ENCODE data around the gene PHAF1.

PHAF1 gene

GRCh38 chr16:67148221-67148620 is 38.5 kb downstream of the PHAF1 start:
- no peak for FAIRE-seq

GRCh38 chr16:67148656-67149275 is 39.0 kb downstream of the PHAF1 start:
- no peak for FAIRE-seq

- FAIRE-seq: no peak
Measured at GRCh38 chr16:67149276-67150046, 39.7 kb downstream of the PHAF1 start.

- FAIRE-seq: no peak
Measured at GRCh38 chr16:67150047-67150832, 40.5 kb downstream of the PHAF1 start.

GRCh38 chr16:67150833-67151396 is 41.2 kb downstream of the PHAF1 start, which contains the start of gene B3GNT9:
TSS of gene B3GNT9 (minus strand) at chr16:67150998. CDS start at chr16:67150485, 513 bp downstream.
- FAIRE-seq: no peak

- no peak for FAIRE-seq
Measured at GRCh38 chr16:67151431-67152097, 41.8 kb downstream of the PHAF1 start.

GRCh38 chr16:67154578-67155294 is 45.0 kb downstream of the PHAF1 start:
- no peak for FAIRE-seq

- no peak for FAIRE-seq
Measured at GRCh38 chr16:67155295-67156142, 45.8 kb downstream of the PHAF1 start.

GRCh38 chr16:67156143-67156844 is 46.6 kb downstream of the PHAF1 start:
- FAIRE-seq: no peak

GRCh38 chr16:67157106-67157748 is 47.5 kb downstream of the PHAF1 start:
- FAIRE-seq: no peak

GRCh38 chr16:67157892-67158635 is 48.3 kb downstream of the PHAF1 start:
- FAIRE-seq: no peak

- no peak for FAIRE-seq
Measured at GRCh38 chr16:67158637-67159600, 49.2 kb downstream of the PHAF1 start.

- FAIRE-seq: no peak
Measured at GRCh38 chr16:67161595-67162058, 51.9 kb downstream of the PHAF1 start.

GRCh38 chr16:67162506-67163163 is 52.9 kb downstream of the PHAF1 start:
- FAIRE-seq: no peak

GRCh38 chr16:67163164-67163998 is 53.6 kb downstream of the PHAF1 start:
- FAIRE-seq: no peak

GRCh38 chr16:67163999-67164558 is 54.3 kb downstream of the PHAF1 start:
- no peak for FAIRE-seq

All from islet of Langerhans (tissue), 1 donor.